ENCODE measurements around the gene TTLL8.

TTLL8 gene

DNA sequence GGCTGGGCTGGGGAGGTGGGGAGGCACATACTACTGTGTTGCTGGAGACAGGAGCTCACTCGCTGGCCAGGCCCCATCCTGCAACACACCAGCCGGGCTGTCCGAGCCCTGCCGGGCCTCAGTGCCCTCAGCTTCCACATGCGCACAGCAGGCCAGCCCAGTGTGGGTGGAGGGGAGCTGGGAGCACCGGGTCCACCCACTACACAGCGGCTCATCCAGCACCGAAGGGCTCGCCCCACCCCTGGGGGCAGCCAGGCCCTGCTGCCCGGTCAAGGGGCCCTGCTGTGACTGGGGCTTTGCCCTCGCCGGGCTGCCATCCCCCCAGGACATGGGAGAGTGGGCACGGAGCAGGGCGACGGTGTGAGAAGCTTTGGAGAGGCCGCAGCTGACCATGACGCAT lies 9.3 kb downstream of the TTLL8 start:
- no peaks in the 10 kb centered on the region for H3K4me1 ChIP-seq (ENCODE audit: control insufficient read depth, insufficient read depth, low read length, poor library complexity, severe bottlenecking)
- H3K9me3 ChIP-seq (ENCODE audit: control insufficient read depth, low read length): peaks cover 4% of the 10 kb centered on the region
- no peaks in the 10 kb centered on the region for H3K36me3 ChIP-seq (ENCODE audit: control insufficient read depth, insufficient read depth, low read length)
- H3K4me3 ChIP-seq (ENCODE audit: extremely low read depth, insufficient read depth, low read length, poor library complexity, severe bottlenecking): no peak overlapping the region
- H3K27ac ChIP-seq (ENCODE audit: low read depth, low read length, severe bottlenecking): no peak overlapping the region
- 88 to 92% methylated on average over 12 to 15 of the region's 17 CpGs for WGBS, 2 experiments (ENCODE audit: insufficient coverage in 2 of 2)

DNA sequence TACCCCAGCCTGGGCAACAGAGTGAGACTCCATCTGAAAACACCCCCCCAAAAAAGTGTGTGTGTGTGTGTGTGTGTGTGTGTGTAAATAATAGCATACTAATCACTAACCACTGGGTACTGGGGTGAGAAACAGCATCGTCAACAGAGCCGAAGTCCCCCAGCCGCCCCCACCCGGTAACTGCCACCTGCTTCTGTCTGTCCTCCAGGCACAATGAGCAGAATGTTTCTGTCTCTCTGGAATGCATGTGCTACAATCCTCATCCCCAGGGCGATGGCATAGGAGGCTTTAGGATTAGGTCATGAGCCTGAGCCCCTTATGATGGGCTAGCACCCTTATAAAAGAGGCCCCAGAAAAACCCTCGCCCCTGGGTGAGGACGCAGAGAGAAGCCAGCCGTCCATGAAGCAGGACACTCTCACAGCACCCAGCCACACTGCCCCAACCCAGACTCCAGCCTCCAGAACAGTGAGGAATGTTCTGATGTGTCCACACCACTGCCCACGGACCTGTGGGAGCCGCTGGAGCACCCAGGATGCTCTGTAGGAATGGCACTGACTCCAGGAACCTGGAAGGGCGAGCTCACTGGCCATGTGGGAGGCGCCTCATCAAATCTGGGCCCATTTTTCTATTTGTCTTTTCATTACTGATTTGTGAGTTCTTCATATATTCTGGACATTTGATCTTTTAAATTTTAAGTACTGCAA lies 9.9 kb downstream of the TTLL8 start:
- no peak overlapping the region for H3K4me3 ChIP-seq (ENCODE audit: extremely low read depth, insufficient read depth, low read length, poor library complexity, severe bottlenecking)
- no peaks in the 10 kb centered on the region for H3K4me1 ChIP-seq (ENCODE audit: control insufficient read depth, insufficient read depth, low read length, poor library complexity, severe bottlenecking)
- no peak overlapping the region for H3K27ac ChIP-seq (ENCODE audit: low read depth, low read length, severe bottlenecking)
- H3K9me3 ChIP-seq (ENCODE audit: control insufficient read depth, low read length): peaks cover 3% of the 10 kb centered on the region
- no peaks in the 10 kb centered on the region for H3K36me3 ChIP-seq (ENCODE audit: control insufficient read depth, insufficient read depth, low read length)
- WGBS, 2 experiments (ENCODE audit: insufficient coverage in 2 of 2): 85 to 95% methylated on average over 7 to 8 of the region's 12 CpGs

DNA sequence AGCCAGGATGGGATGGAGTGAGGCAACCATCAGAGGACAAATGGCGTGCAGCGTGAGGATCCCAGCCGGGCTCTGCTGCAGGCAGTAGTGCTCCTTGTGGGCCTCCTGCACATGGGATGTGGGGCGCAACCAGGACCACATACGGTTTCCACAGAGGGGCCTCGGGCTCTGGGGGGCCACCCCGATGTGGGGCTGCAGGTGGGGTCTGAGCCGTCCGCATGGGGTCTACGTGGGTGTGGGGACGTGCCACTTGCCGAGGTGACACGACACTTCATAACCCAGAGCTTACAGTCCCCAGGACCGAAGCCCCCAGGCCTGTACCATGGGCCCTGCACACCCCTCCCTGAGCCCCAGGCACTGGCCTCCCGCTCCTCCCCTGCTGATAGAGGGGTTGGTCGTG lies 10.8 kb downstream of the TTLL8 start:
- H3K36me3 ChIP-seq (ENCODE audit: control insufficient read depth, insufficient read depth, low read length): no peaks in the 10 kb centered on the region
- 92 to 97% methylated on average over 14 to 15 of the region's 16 CpGs for WGBS, 2 experiments (ENCODE audit: insufficient coverage in 2 of 2)
- no peaks in the 10 kb centered on the region for H3K9me3 ChIP-seq (ENCODE audit: control insufficient read depth, low read length)
- no peaks in the 10 kb centered on the region for H3K4me1 ChIP-seq (ENCODE audit: control insufficient read depth, insufficient read depth, low read length, poor library complexity, severe bottlenecking)
- no peak overlapping the region for H3K4me3 ChIP-seq (ENCODE audit: extremely low read depth, insufficient read depth, low read length, poor library complexity, severe bottlenecking)
- no peak overlapping the region for H3K27ac ChIP-seq (ENCODE audit: low read depth, low read length, severe bottlenecking)

DNA sequence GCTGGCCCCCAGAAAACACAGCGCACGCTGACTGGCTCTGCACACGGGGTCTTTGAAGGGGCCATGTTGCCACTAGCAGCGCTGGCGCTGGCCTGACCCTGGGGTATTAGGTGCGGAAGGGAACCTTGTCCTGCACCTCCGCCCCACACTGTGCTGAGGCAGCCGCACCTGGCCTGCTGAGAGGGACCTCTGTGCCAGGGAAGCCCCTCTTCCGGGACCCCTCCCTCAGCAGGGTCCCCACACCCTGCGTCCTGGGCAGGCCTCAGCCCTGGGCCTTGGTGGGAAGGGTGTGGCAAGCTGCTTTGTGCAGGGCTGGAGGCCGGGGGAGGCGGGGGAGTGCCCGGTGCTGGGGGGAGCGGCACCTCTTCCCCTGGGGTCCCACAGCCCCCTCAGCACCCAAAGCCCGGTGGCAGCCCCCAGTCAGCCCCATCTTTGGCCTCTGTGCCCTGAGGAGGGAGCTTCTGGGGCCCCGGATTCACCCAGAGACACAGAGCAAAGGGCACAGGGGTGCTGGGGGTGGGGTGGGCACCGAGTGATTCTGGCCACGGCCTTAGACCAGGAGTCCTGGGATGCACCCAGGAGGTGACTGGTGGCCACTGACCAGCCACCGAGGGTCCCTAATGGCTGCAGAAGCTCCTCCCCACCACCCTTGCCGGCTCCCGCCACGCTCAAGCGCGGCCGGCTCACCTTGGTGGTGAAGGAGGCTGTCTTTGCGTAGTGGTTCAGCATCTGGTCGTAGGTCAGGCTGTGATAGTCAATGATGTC lies 11.4 kb downstream of the TTLL8 start:
- H3K4me3 ChIP-seq (ENCODE audit: extremely low read depth, insufficient read depth, low read length, poor library complexity, severe bottlenecking): no peak overlapping the region
- H3K36me3 ChIP-seq (ENCODE audit: control insufficient read depth, insufficient read depth, low read length): no peaks in the 10 kb centered on the region
- no peak overlapping the region for H3K27ac ChIP-seq (ENCODE audit: low read depth, low read length, severe bottlenecking)
- WGBS, 2 experiments (ENCODE audit: insufficient coverage in 2 of 2): 90 to 93% methylated on average over 16 to 20 of the region's 27 CpGs
- H3K4me1 ChIP-seq (ENCODE audit: control insufficient read depth, insufficient read depth, low read length, poor library complexity, severe bottlenecking): no peaks in the 10 kb centered on the region
- H3K9me3 ChIP-seq (ENCODE audit: control insufficient read depth, low read length): no peaks in the 10 kb centered on the region

DNA sequence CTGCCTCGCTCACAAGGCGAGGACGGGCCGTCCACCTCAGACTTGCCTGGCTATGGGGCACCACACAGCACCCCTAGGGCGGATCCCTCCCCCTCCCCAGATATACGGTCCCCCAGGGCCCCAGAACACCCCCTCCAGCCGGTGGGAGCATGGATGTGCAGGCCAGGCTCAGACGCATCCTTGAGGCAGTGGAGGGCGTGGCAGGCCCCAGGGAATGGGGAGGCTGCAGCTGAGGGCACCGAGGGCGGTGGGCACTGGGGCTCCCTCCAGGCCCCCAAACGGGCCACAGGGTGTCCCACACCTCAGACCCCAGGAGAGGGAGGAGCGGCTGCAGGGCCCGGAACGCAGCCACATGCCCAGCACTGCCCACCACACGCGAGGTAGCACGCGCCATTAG lies 12.1 kb downstream of the TTLL8 start:
- Histone ChIP-seq H3K27ac (ENCODE audit: low read depth, low read length, severe bottlenecking) (no peak overlapping the region), H3K4me3 (ENCODE audit: extremely low read depth, insufficient read depth, low read length, poor library complexity, severe bottlenecking) (no peak overlapping the region), H3K9me3 (ENCODE audit: control insufficient read depth, low read length) (no peaks in the 10 kb centered on the region), H3K36me3 (ENCODE audit: control insufficient read depth, insufficient read depth, low read length) (no peaks in the 10 kb centered on the region), H3K4me1 (ENCODE audit: control insufficient read depth, insufficient read depth, low read length, poor library complexity, severe bottlenecking) (no peaks in the 10 kb centered on the region)
- 89 to 90% methylated on average over 14 to 19 of the region's 19 CpGs for WGBS, 2 experiments (ENCODE audit: insufficient coverage in 2 of 2)

DNA sequence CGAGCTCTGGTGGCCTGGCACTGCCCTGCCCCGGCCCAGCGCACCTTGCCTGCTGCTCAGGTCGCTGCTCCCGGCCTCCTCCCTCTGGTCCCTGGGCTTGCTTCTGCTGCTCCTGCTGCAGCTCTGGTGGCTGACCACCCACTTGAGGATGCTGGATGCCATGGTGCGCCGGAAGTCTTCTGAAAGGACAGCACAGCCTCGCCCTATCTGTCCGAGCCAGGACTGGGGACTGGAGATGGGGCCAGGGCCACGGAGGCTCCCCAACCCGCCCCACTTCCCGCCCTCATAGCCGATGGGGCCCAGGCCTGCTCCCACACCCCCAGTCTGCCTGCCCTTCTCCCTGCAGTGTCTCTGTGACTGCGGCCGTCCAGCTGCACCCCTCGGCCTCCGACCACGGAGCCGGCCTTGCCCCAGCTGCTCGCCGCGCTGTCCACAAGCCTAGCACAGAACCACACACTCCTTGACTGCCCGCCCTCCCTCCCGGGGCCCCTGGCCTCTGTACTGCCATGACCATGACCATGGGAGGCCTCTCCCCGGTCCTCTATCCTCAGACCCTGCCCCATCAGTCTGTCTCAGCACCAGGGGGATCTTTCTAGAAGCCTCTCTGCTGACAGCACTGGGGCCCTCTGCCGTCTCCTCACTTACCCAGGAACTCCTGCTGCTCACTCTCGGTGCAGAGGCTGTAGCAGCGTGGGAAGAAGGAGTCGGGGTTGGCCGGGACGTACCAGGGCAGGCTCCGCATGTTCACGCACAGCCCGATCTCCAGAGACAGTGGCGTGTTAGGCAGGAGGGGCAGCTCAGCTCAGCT lies 12.7 kb downstream of the TTLL8 start:
- no peaks in the 10 kb centered on the region for H3K36me3 ChIP-seq (ENCODE audit: control insufficient read depth, insufficient read depth, low read length)
- no peak overlapping the region for H3K4me3 ChIP-seq (ENCODE audit: extremely low read depth, insufficient read depth, low read length, poor library complexity, severe bottlenecking)
- no peaks in the 10 kb centered on the region for H3K9me3 ChIP-seq (ENCODE audit: control insufficient read depth, low read length)
- no peaks in the 10 kb centered on the region for H3K4me1 ChIP-seq (ENCODE audit: control insufficient read depth, insufficient read depth, low read length, poor library complexity, severe bottlenecking)
- H3K27ac ChIP-seq (ENCODE audit: low read depth, low read length, severe bottlenecking): no peak overlapping the region
- WGBS, 2 experiments (ENCODE audit: insufficient coverage in 2 of 2): 88 to 89% methylated on average over 29 to 35 of the region's 35 CpGs

DNA sequence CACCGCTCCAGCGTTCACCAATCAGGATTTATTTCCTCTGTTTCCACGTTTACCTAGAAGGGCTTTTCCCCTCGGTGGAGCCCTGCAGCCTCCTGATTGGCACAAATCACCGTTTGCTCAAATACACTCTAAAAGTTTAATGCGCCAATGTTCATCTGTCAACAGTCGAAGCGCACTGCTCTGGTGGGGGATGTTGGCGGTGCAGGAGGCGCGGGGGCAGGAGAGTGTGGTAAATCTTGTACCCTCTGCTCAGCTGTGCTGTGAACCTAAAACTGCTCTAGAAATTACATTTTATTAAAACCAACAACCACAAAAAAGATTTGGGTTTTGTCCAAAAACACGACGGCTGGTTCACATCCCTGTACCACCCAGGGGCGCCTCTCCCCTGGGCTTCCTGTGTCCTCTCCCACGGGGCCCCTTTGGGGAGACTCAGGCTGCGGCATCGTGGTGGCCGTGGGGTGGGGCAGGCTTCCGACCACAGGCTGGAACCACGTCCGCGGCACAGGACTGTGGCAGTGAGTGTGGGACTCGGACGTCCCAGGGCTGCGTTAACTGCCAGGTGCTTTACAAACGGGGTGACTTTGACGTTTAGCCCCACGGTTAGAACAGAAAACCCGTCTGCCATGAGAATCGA lies 13.5 kb downstream of the TTLL8 start:
- H3K9me3 ChIP-seq (ENCODE audit: control insufficient read depth, low read length): peaks cover 7% of the 10 kb centered on the region
- H3K27ac ChIP-seq (ENCODE audit: low read depth, low read length, severe bottlenecking): no peak overlapping the region
- no peak overlapping the region for H3K4me3 ChIP-seq (ENCODE audit: extremely low read depth, insufficient read depth, low read length, poor library complexity, severe bottlenecking)
- H3K36me3 ChIP-seq (ENCODE audit: control insufficient read depth, insufficient read depth, low read length): no peaks in the 10 kb centered on the region
- WGBS, 2 experiments (ENCODE audit: insufficient coverage in 2 of 2): 92 to 94% methylated on average over 30 of the region's 30 CpGs
- no peaks in the 10 kb centered on the region for H3K4me1 ChIP-seq (ENCODE audit: control insufficient read depth, insufficient read depth, low read length, poor library complexity, severe bottlenecking)

DNA sequence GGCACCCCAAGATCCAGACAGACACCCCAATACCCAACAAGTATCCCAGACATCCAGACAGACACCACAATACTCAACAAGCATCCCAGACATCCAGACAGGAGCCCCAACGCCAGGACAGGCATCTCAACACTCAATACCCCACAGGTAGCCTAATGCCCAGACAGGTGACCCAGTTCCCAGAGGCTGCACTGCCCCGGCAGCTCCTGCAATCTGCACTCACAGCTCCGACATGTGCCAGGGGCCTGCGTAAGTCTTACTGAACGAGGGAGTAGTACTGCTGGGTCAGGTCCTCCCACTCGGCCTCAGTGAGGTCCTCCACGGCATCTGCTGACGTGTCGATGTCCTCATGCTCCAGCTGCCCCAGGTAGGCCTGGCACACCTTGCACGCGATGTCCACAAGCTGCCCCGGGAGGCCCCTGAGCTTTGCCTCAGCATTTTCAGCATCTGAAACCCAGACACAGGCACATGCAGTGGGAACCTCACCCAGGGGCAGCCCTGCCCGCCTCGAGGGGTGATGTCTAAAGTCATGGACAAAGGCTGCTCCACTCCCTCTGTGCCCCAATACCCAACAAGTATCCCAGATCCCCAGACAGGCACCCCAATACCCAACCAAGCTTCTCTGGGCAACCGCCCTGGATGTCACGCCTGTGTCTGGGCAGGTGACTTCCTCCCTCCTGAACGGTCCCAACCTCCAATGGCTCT lies 16.6 kb downstream of the TTLL8 start:
- Histone ChIP-seq H3K4me3 (ENCODE audit: extremely low read depth, insufficient read depth, low read length, poor library complexity, severe bottlenecking) (no peak overlapping the region), H3K36me3 (ENCODE audit: control insufficient read depth, insufficient read depth, low read length) (no peaks in the 10 kb centered on the region), H3K4me1 (ENCODE audit: control insufficient read depth, insufficient read depth, low read length, poor library complexity, severe bottlenecking) (no peaks in the 10 kb centered on the region), H3K9me3 (ENCODE audit: control insufficient read depth, low read length) (peaks cover 17% of the 10 kb centered on the region), H3K27ac (ENCODE audit: low read depth, low read length, severe bottlenecking) (no peak overlapping the region)
- 88 to 94% methylated on average over 13 to 15 of the region's 17 CpGs for WGBS, 2 experiments (ENCODE audit: insufficient coverage in 2 of 2)

DNA sequence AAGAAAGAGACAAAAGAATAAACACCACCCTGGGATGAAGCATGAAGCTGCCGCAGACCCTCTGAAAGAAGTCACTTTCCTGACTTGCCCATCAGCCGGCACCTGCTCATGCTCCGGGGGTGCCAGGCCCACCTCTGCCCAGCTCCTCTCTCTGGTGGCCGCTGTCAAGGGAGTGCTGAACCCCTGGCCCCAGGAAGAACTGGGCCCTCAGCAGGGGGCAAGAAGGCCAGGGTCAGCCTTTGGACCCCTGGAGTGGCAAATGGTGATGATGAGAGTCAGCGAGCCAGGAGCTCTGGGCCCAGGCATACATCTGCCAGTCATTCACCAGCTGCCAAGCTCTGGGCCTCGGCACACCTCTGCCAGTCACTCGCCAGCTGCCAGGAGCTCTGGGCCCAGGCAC lies 17.4 kb downstream of the TTLL8 start:
- Histone ChIP-seq H3K9me3 (ENCODE audit: control insufficient read depth, low read length) (peaks cover 17% of the 10 kb centered on the region), H3K27ac (ENCODE audit: low read depth, low read length, severe bottlenecking) (no peak overlapping the region), H3K4me3 (ENCODE audit: extremely low read depth, insufficient read depth, low read length, poor library complexity, severe bottlenecking) (no peak overlapping the region), H3K36me3 (ENCODE audit: control insufficient read depth, insufficient read depth, low read length) (no peaks in the 10 kb centered on the region), H3K4me1 (ENCODE audit: control insufficient read depth, insufficient read depth, low read length, poor library complexity, severe bottlenecking) (no peaks in the 10 kb centered on the region)
- 89 to 96% methylated on average over 6 to 7 of the region's 7 CpGs for WGBS, 2 experiments (ENCODE audit: insufficient coverage in 2 of 2)

Measured in mesodermal cell (in vitro differentiated cells).